GM18951 (cell line): ENCODE data around the gene RNASE3.
"Not testable (repeated sequence)": the region's sequence is repeated elsewhere in the genome, so short reads cannot be mapped to it uniquely, and the experiment has no call there.

Source experiments
- POLR2A ChIP-seq: IDR thresholded peaks from 4 replicates; pipeline ENCODE4 v1.6.1; 2011; ENCODE audit warnings: mild to moderate bottlenecking; ENCODE audit not compliant: insufficient read length, insufficient read depth; ENCODE audit errors: extremely low read depth
- in situ Hi-C: fragments of 300-500 bp; cut with MboI; formaldehyde crosslinking; loops from one replicate; pipeline ENCODE4 v1.12.0; 2022; ENCODE audit warnings: low sequenced_read_pairs, mixed read lengths, inconsistent platforms; ENCODE audit not compliant: unreplicated experiment

RNASE3 gene

GRCh38 chr14:20891126-20891825 is at the start of gene RNASE3:
RNASE3 (plus strand) TSS chr14:20891385; CDS start chr14:20891687, 302 bp downstream.
- in situ Hi-C loops = not testable (repeated sequence)

- no peak for TF ChIP-seq POLR2A
- in situ Hi-C loops = no loop called here
These were observed 44.6 kb upstream of the RNASE3 start for GRCh38 chr14:20846560-20846959.

GRCh38 chr14:20848316-20848954 is 42.8 kb upstream of the RNASE3 start:
- TF ChIP-seq POLR2A = no peak
- in situ Hi-C loops = no loop called here

- no peak for TF ChIP-seq POLR2A
- in situ Hi-C loops = no loop called here
These were observed 42.1 kb upstream of the RNASE3 start for GRCh38 chr14:20848955-20849570.

- in situ Hi-C loops = no loop called here
- no peak for TF ChIP-seq POLR2A
These were observed 38.1 kb upstream of the RNASE3 start for GRCh38 chr14:20853042-20853441.

- TF ChIP-seq POLR2A = no peak
- in situ Hi-C loops = loop anchor here (5.0 kb wide), 1 partner anchor 158 kb away; no protein-coding TSS in a partner anchor
These were observed 35.4 kb upstream of the RNASE3 start for GRCh38 chr14:20855652-20856291.

- in situ Hi-C loops = loop anchor here (5.0 kb wide), 1 partner anchor 160 kb away; no protein-coding TSS in a partner anchor
- TF ChIP-seq POLR2A = no peak
These were observed 34.0 kb upstream of the RNASE3 start for GRCh38 chr14:20857207-20857606.

- no peak for TF ChIP-seq POLR2A
- in situ Hi-C loops = loop anchor here (5.0 kb wide), 1 partner anchor 160 kb away; no protein-coding TSS in a partner anchor
These were observed 33.4 kb upstream of the RNASE3 start for GRCh38 chr14:20857630-20858261.

GRCh38 chr14:20866194-20866593 is 25.0 kb upstream of the RNASE3 start:
- no peak for TF ChIP-seq POLR2A
- in situ Hi-C loops = no loop called here

GRCh38 chr14:20866963-20867362 is 24.2 kb upstream of the RNASE3 start:
- in situ Hi-C loops = no loop called here
- no peak for TF ChIP-seq POLR2A

GRCh38 chr14:20873370-20874177 is 17.6 kb upstream of the RNASE3 start:
- no peak for TF ChIP-seq POLR2A
- in situ Hi-C loops = no loop called here

- no peak for TF ChIP-seq POLR2A
- in situ Hi-C loops = no loop called here
These were observed 14.2 kb upstream of the RNASE3 start for GRCh38 chr14:20877016-20877415.
